WERI-Rb-1 (cell line): ENCODE results near the gene PDK2.

Source experiments
- DNase-seq: peaks from one replicate; pipeline ENCODE4 v3.0.0-alpha.2; 2020
- H3K27ac ChIP-seq: fragments of 250-450 bp; sonication (Bioruptor Pico); 2 replicates; pipeline ENCODE4 v1.5.1; 2020; ENCODE audit warnings: mild to moderate bottlenecking, moderate library complexity
- H3K27me3 ChIP-seq: fragments of 250-450 bp; sonication (Bioruptor Pico); 2 replicates; pipeline ENCODE4 v1.5.1; 2021; ENCODE audit warnings: mild to moderate bottlenecking, low read depth, moderate library complexity; ENCODE audit not compliant: insufficient read depth, severe bottlenecking
- H3K36me3 ChIP-seq: fragments of 250-450 bp; sonication (Bioruptor Pico); 2 replicates; pipeline ENCODE4 v1.5.1; 2020; ENCODE audit warnings: mild to moderate bottlenecking, moderate library complexity
- H3K4me3 ChIP-seq: 2 replicates; pipeline ENCODE4 v1.5.1; 2011; ENCODE audit warnings: low read depth, mild to moderate bottlenecking, control low read depth, low read length
- H3K9me3 ChIP-seq: fragments of 250-450 bp; sonication (Bioruptor Pico); 2 replicates; pipeline ENCODE4 v1.5.1; 2021; ENCODE audit warnings: mild to moderate bottlenecking, moderate library complexity; ENCODE audit not compliant: severe bottlenecking
- TF ChIP-seq, protein P1 (sequence below): IDR thresholded peaks from 2 replicates; pipeline ENCODE4 v1.5.1; 2011; ENCODE audit warnings: low read depth, mild to moderate bottlenecking, control low read depth, inconsistent platforms, low read length

PDK2 gene

DNA sequence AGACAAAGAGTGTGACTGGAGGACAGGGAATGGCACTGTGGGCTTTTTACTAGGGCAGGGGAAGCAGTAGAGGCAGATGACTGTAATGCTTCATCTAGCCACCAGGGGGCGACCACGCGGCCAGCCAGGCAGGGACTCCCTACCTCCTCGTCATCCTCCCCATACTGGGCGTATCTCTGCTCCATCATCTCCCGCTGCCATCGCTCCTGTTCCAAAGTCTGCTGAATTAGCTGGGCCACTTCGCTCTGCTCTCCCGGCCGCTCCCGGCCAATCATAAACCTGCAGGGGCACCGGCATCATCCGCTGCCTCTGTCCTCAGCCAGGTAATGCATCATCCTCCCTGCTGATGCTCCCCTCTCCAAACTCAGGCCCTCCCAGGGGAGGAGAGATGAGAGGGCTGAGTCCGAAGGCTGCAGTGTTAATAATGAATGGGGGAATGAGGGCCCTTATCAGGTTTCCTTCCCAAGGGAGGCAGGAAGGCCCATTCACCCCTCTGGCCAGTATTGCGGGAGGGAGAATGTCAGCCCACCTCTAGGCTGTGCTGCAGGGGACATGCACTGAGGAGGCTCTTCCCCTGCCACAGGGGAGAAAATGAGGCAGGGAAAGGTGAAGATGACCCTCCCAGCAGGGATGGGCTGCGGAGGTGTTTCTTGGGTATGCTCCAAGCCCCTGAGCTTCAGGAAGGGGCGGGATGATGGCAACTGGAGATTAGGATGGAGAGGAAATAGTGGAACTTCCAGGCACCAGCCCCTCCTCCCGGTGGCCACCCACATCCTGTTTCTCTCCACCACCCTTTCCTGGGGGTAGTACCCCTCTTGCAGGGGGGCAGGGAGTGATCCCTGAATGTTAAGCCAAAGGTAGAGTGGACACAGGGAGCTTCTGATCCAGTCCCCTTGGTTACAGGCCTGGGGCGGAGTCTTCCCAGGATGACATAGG lies 45.1 kb downstream of the PDK2 start:
- H3K36me3 ChIP-seq = peaks cover 98% of the 10 kb centered on the region
- TF ChIP-seq, protein P1, sequence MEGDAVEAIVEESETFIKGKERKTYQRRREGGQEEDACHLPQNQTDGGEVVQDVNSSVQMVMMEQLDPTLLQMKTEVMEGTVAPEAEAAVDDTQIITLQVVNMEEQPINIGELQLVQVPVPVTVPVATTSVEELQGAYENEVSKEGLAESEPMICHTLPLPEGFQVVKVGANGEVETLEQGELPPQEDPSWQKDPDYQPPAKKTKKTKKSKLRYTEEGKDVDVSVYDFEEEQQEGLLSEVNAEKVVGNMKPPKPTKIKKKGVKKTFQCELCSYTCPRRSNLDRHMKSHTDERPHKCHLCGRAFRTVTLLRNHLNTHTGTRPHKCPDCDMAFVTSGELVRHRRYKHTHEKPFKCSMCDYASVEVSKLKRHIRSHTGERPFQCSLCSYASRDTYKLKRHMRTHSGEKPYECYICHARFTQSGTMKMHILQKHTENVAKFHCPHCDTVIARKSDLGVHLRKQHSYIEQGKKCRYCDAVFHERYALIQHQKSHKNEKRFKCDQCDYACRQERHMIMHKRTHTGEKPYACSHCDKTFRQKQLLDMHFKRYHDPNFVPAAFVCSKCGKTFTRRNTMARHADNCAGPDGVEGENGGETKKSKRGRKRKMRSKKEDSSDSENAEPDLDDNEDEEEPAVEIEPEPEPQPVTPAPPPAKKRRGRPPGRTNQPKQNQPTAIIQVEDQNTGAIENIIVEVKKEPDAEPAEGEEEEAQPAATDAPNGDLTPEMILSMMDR = peak; percentile 100
- peak; percentile 89 for DNase-seq
- no peaks in the 10 kb centered on the region for H3K27me3 ChIP-seq
- peak overlapping the region; percentile 40 for H3K27ac ChIP-seq
- H3K9me3 ChIP-seq = no peaks in the 10 kb centered on the region
- H3K4me3 ChIP-seq = no peak overlapping the region

DNA sequence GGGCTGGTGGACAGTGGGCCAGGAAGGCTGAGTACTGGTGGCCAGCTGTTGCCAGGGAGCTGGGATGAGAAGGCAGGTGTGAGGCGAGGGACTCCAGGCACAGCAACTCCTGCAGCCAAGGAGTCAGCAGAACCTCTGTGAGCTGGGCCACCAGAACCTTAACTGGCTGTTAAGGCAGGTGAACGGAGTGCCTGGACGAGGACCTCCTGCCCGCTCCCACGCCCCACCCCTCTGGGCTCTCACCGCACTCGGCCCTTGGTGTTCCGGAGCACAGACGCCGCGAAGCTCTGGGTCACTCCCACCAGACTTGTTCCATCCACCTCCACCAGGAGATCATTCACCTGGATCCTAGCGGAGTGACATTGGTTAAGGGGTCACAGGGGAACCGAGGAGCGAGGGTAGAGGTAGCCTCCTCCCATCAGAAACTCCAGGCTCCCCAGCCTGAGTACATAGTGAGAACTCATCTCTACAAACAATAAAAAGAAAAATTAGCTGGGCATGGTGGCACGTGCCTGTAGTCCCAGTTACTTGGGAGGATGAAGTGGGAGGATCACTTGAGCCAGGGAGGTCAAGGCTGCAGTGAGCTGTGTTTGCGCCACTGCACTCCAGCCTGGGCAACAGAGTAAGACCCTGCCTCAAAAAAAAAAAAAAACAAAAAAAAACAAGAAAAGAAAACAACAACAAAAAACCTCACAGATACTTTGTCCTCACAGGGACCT lies 46.0 kb downstream of the PDK2 start:
- Histone ChIP-seq H3K27ac (no peak overlapping the region), H3K36me3 (peaks cover 95% of the 10 kb centered on the region), H3K4me3 (no peak overlapping the region), H3K9me3 (no peaks in the 10 kb centered on the region), H3K27me3 (no peaks in the 10 kb centered on the region)
- DNase-seq = no peak
- TF ChIP-seq, protein P1 = no peak

DNA sequence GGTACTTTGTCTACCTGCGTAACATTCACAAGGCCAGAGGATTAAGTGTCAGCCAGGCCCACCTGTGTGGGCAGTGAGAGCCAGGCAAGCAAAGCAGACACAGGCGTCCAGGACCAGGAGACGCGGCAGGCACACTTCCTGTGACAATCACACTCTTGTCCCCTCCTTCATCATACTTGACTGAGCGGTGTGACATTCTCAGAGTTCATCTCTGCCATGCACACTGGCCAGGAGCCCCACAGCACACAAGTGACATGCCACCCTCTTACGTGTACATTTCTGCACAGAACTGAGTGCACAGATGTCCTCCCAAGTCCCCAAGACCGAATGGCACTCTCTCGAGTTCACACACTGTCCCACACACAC lies 46.6 kb downstream of the PDK2 start:
- H3K27me3 ChIP-seq = no peaks in the 10 kb centered on the region
- no peaks in the 10 kb centered on the region for H3K9me3 ChIP-seq
- no peak overlapping the region for H3K27ac ChIP-seq
- H3K36me3 ChIP-seq = peaks cover 95% of the 10 kb centered on the region
- TF ChIP-seq, protein P1 = no peak
- no peak overlapping the region for H3K4me3 ChIP-seq
- no peak for DNase-seq

DNA sequence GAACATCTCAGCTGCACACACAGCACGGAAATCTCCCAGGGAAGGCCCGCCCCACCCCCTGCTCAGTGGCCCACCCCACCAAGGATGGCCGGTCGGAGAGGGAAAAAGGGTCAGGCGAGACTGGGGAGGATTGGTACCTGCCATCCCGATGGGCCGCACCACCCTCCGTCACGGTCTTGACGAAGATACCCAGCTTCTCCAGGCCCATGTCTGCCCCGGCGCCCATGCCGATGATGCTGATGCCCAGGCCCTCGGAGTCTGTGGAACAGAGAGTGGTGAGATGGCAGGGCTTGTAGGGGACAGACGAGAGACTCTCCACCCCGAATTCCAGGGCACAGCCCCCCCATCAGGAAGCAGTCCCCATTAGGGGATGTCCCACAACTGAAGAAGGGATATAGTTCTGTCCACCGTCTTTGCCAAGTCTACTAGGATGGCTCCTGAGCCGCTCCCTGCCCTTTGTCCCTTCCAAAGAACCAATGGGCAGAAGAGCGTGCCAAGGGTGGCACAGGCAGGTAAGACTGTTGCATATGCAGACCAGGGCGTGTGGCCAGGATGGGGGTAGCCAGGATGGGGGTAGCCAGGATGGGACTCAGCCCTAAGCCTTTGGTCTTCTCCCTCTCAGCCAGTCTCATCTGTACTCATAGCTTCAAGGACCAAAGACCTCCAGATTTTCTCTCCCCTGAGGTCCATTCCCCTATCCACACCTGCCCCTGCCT lies 48.5 kb downstream of the PDK2 start:
- H3K36me3 ChIP-seq = peaks cover 92% of the 10 kb centered on the region
- no peak overlapping the region for H3K27ac ChIP-seq
- no peak overlapping the region for H3K4me3 ChIP-seq
- DNase-seq = no peak
- H3K9me3 ChIP-seq = no peaks in the 10 kb centered on the region
- TF ChIP-seq, protein P1 = no peak
- H3K27me3 ChIP-seq = no peaks in the 10 kb centered on the region

DNA sequence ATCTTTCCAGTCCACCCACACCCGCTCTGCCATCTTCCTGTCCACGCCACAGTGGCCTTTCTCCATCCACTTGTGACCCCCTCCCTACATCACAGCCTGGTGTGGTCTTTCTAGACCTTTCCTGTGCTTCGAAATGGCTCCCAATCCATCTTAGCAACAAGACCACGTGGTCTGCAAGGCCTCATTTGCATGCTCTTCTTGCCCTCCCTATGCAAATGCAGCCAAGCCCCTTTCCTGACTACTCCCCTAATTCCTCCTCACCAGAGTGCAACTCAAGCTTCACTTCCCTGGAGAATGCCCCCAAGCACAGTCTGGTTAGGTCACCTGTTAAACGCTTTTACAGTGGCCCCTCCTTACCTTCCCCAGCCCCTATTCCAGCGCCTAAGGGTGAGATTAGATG lies 49.2 kb downstream of the PDK2 start:
- no peak for DNase-seq
- Histone ChIP-seq H3K9me3 (no peaks in the 10 kb centered on the region), H3K27me3 (no peaks in the 10 kb centered on the region), H3K4me3 (no peak overlapping the region), H3K36me3 (peaks cover 85% of the 10 kb centered on the region), H3K27ac (no peak overlapping the region)
- TF ChIP-seq, protein P1 = no peak
